OCI-LY1 (cell line): ENCODE measurements around the gene CDKL5.

Experiments
- EZH2 ChIP-seq: fragments of 200-600 bp; sonication (generic), shearing (Covaris generic); IDR thresholded peaks from 2 replicates; pipeline ENCODE4 v1.8.0; 2017; ENCODE audit warnings: borderline replicate concordance, mixed run types, mild to moderate bottlenecking, antibody characterized with exemption, low read length, moderate library complexity, mixed read lengths
- TF ChIP-seq, protein P1 (sequence below): fragments of 200-600 bp; sonication (generic), shearing (Covaris generic); IDR thresholded peaks from 2 replicates; pipeline ENCODE4 v1.5.1; 2017; ENCODE audit warnings: mild to moderate bottlenecking, antibody characterized with exemption, low read length, moderate library complexity, mixed read lengths

DNA sequence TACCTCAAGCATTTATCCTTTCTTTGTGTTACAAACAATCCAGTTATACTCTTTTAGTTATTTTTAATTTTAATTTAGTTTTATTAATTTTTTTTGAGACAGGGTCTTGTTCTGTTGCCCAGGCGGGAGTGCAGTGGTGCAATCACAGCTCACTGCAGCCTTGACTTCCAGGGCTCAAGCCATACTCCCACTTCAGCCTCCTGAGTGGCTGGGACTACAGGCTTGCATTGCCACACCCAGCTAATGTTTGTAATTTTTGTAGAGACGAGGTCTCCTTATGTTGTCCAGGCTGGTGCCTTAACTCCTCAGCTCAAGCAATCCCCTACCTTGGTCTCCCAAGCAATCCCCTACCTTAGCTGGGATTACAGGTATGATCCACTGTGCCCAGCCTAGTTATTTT lies 45.9 kb downstream of the CDKL5 start:
- TF ChIP-seq, protein P1, sequence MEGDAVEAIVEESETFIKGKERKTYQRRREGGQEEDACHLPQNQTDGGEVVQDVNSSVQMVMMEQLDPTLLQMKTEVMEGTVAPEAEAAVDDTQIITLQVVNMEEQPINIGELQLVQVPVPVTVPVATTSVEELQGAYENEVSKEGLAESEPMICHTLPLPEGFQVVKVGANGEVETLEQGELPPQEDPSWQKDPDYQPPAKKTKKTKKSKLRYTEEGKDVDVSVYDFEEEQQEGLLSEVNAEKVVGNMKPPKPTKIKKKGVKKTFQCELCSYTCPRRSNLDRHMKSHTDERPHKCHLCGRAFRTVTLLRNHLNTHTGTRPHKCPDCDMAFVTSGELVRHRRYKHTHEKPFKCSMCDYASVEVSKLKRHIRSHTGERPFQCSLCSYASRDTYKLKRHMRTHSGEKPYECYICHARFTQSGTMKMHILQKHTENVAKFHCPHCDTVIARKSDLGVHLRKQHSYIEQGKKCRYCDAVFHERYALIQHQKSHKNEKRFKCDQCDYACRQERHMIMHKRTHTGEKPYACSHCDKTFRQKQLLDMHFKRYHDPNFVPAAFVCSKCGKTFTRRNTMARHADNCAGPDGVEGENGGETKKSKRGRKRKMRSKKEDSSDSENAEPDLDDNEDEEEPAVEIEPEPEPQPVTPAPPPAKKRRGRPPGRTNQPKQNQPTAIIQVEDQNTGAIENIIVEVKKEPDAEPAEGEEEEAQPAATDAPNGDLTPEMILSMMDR = no peak
- no peak for TF ChIP-seq EZH2
